Nephron (organoid): ENCODE measurements around the gene LRRC37A.
"Not testable (repeated sequence)": the region's sequence is repeated elsewhere in the genome, so short reads cannot be mapped to it uniquely, and the experiment has no call there.

Source experiments
- H3K27ac Mint-ChIP-seq, 3 experiments: 2 replicates each; pipeline ENCODE4 v1.8.0; 2020; ENCODE audit warnings: mixed read lengths in 3 of 3, mild to moderate bottlenecking in 2 of 3, moderate library complexity in 1 of 3
- H3K27me3 Mint-ChIP-seq: 2 replicates; pipeline ENCODE4 v1.8.0; 2021; ENCODE audit warnings: low read depth, mild to moderate bottlenecking, moderate library complexity, mixed read lengths
- H3K36me3 Mint-ChIP-seq: 2 replicates; pipeline ENCODE4 v1.8.0; 2020; ENCODE audit warnings: low read depth, mixed read lengths
- H3K4me1 Mint-ChIP-seq: 2 replicates; pipeline ENCODE4 v1.8.0; 2020; ENCODE audit warnings: mixed read lengths
- H3K4me3 Mint-ChIP-seq, 3 experiments: 2 replicates each; pipeline ENCODE4 v1.8.0; 2020; ENCODE audit warnings: mild to moderate bottlenecking in 3 of 3, mixed read lengths in 3 of 3, moderate library complexity in 2 of 3
- H3K9me3 Mint-ChIP-seq: 2 replicates; pipeline ENCODE4 v1.8.0; 2020; ENCODE audit warnings: mixed read lengths
- TF ChIP-seq, protein P1 (sequence below), 3 experiments: fragments of 200-600 bp; sonication (generic); IDR thresholded peaks; one replicate each; pipeline ENCODE4 v1.5.0; 2021; ENCODE audit warnings: antibody characterized with exemption in 3 of 3; ENCODE audit not compliant: unreplicated experiment in 3 of 3

The LRRC37A gene

GRCh38 chr17:46282635-46283034, 12.3 kb upstream of the LRRC37A start:
- H3K27ac Mint-ChIP-seq, H3K4me1 Mint-ChIP-seq, H3K4me3 Mint-ChIP-seq, H3K36me3 Mint-ChIP-seq, H3K27me3 Mint-ChIP-seq, H3K9me3 Mint-ChIP-seq: not testable (repeated sequence)

GRCh38 chr17:46284467-46284866, 10.5 kb upstream of the LRRC37A start:
- H3K27ac Mint-ChIP-seq, result peak overlapping the region in 1 of 3 experiments; percentile 43
- H3K4me3 Mint-ChIP-seq, H3K36me3 Mint-ChIP-seq, H3K27me3 Mint-ChIP-seq, H3K4me1 Mint-ChIP-seq, H3K9me3 Mint-ChIP-seq: not testable (repeated sequence)

- H3K36me3 Mint-ChIP-seq, H3K27ac Mint-ChIP-seq, H3K9me3 Mint-ChIP-seq, H3K27me3 Mint-ChIP-seq, H3K4me3 Mint-ChIP-seq, H3K4me1 Mint-ChIP-seq: not testable (repeated sequence)
These were observed 9.4 kb upstream of the LRRC37A start for GRCh38 chr17:46285500-46285899.

DNA sequence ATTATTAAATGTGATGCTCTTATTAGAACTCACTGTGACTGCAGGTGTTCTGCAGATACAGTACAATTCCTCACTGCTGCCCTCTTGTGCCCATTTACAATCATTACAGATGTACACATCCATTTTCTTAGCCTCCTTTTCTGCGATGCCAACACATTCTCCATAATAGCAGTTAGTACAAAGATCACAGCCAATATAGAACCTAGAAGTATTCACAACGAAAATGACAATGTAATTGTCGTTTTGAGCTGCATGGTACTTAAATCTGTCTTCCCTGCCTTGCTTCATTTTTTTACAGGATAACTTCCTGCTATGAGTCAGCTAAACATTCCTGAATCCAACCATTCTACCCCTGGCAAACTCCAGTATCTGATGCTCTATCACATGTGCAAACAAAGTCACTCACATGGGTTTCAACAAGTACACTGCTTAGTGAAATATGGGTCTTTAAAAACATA, 8.1 kb upstream of the LRRC37A start:
- TF ChIP-seq, protein P1, sequence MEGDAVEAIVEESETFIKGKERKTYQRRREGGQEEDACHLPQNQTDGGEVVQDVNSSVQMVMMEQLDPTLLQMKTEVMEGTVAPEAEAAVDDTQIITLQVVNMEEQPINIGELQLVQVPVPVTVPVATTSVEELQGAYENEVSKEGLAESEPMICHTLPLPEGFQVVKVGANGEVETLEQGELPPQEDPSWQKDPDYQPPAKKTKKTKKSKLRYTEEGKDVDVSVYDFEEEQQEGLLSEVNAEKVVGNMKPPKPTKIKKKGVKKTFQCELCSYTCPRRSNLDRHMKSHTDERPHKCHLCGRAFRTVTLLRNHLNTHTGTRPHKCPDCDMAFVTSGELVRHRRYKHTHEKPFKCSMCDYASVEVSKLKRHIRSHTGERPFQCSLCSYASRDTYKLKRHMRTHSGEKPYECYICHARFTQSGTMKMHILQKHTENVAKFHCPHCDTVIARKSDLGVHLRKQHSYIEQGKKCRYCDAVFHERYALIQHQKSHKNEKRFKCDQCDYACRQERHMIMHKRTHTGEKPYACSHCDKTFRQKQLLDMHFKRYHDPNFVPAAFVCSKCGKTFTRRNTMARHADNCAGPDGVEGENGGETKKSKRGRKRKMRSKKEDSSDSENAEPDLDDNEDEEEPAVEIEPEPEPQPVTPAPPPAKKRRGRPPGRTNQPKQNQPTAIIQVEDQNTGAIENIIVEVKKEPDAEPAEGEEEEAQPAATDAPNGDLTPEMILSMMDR (IDR thresholded peaks at IDR 0.05; ENCODE audit: unreplicated experiment in 3 of 3), result peak; percentile 83 to 90 (median 84)
- H3K4me3 Mint-ChIP-seq, result not testable (repeated sequence)

DNA sequence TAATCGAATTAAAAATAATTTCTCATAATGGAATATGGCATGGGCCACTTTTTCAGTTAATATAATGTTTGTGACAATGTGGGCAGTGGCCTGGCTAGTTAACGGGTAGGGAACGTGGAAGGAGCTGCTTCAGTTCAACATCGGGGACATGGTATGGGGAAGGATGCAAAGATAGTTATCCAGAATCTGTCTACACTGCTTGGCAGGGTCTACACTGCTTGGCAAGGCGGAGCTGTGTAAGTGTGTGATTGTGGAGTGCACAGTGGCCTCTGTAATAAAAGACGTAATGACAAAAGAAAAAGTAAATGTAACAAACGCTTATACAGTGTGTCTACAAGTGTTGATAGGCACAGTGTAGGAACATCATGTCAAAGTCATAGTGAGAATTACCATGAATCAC, 7.3 kb upstream of the LRRC37A start:
- not testable (repeated sequence) for H3K36me3 Mint-ChIP-seq, H3K4me3 Mint-ChIP-seq, H3K27ac Mint-ChIP-seq, H3K9me3 Mint-ChIP-seq, H3K27me3 Mint-ChIP-seq, H3K4me1 Mint-ChIP-seq

More for the DNA sequence above, 8.1 kb upstream of the LRRC37A start:
- H3K4me1 Mint-ChIP-seq, H3K36me3 Mint-ChIP-seq, H3K27ac Mint-ChIP-seq, H3K27me3 Mint-ChIP-seq, H3K9me3 Mint-ChIP-seq: not testable (repeated sequence)

DNA sequence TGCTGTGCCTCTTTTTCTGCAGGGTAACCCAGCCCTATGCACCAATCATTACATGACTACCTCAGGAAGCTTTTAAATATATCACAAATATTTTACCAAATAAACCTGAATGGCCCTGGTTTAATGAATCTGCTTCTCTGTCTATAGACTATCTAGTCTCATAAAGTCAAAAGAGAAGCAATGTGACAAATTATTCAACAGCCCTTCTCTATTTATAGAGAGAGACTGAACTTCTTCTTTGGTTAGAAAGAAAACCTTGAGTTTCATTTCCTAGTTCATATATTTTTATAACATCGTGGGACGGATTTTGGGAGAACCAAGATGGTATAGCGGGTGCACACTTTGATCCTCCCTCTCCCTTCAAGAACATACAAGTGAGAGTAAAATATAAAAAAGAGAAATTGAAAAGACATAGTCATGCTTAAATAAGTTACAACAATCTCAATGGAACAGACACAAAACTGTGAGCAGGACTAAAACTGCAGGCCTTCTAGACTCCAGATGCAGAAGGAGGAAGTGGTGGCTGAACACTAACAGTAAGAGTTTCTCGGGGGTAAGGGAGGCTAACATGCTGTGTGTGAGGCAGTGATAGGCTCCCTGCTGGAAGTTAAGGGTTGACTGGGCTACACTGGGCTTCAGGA, 3.9 kb upstream of the LRRC37A start:
- H3K36me3 Mint-ChIP-seq, H3K4me1 Mint-ChIP-seq, H3K9me3 Mint-ChIP-seq, H3K27me3 Mint-ChIP-seq: not testable (repeated sequence)
- peak overlapping the region; percentile 1 to 48 (median 11) for H3K4me3 Mint-ChIP-seq
- peak overlapping the region in 2 of 3 experiments; percentile 15 to 27 for H3K27ac Mint-ChIP-seq

- peak overlapping the region in 2 of 3 experiments; percentile 15 to 27 for H3K27ac Mint-ChIP-seq
- H3K27me3 Mint-ChIP-seq, H3K4me1 Mint-ChIP-seq, H3K36me3 Mint-ChIP-seq, H3K9me3 Mint-ChIP-seq: not testable (repeated sequence)
- peak overlapping the region in 2 of 3 experiments; percentile 1 to 48 for H3K4me3 Mint-ChIP-seq
These were observed 3.3 kb upstream of the LRRC37A start for GRCh38 chr17:46291618-46292017.

DNA sequence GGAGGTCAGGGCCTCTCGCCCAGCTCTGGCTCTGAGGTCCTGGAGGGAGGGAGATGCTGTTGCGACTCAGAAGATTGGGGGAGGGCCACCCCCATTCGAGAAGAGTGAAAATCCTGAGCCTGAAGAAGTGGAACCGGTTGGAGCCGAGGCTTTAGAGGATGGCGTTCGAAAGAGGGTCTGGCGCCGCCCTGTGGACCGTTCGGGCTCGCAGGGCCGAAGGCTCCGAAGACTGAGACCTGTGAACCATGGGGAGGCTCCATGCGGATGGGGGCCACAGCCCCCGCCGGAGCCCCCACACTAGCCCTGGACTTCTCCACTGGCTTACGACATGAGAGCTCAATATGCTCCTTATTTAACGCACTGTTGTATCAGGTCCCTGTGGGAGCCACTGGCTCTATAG, 46.3 kb downstream of the LRRC37A start:
- not testable (repeated sequence) for H3K4me1 Mint-ChIP-seq, H3K27me3 Mint-ChIP-seq, H3K36me3 Mint-ChIP-seq, H3K27ac Mint-ChIP-seq, H3K4me3 Mint-ChIP-seq, H3K9me3 Mint-ChIP-seq

DNA sequence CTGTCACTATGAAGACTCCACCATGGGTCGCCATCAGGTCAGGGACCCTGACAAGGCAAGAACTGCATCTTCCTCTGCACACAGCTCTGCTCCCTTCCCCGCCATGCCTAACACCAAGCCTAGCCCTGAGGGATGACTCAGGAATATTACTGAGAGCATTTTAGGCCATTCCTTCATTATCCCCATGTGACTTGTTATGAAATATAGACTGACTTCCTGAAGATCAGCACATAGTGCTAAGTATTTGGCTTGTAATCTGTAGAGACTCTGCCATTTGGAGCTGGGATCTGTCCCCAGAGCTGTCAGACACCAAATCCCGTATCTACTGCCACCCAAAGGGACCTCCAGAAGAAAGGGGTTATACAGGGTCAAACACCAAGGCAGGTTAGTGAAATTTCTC, 47.2 kb downstream of the LRRC37A start:
- H3K27ac Mint-ChIP-seq, H3K4me3 Mint-ChIP-seq, H3K9me3 Mint-ChIP-seq, H3K36me3 Mint-ChIP-seq, H3K4me1 Mint-ChIP-seq, H3K27me3 Mint-ChIP-seq: not testable (repeated sequence)

DNA sequence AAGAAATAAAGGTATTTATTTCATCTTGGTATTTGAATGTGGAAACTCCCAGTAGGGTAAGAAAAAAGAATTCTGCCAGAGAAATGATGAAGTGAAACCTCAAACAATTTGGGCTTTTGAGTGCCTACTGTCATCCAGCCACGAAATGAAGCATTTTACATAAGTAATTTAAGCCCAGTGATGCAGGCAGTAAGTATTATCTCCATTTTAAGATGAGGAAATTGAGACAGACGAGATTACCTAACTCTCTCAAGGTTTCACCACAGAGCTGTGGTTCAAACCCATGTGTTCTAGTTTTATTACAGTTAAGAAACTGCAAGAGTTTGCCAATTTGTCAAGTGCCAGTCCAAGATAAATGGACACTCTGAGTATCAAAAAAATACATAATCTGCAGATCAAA, 53.4 kb downstream of the LRRC37A start:
- H3K9me3 Mint-ChIP-seq, H3K36me3 Mint-ChIP-seq, H3K27me3 Mint-ChIP-seq, H3K4me1 Mint-ChIP-seq, H3K4me3 Mint-ChIP-seq, H3K27ac Mint-ChIP-seq: not testable (repeated sequence)

DNA sequence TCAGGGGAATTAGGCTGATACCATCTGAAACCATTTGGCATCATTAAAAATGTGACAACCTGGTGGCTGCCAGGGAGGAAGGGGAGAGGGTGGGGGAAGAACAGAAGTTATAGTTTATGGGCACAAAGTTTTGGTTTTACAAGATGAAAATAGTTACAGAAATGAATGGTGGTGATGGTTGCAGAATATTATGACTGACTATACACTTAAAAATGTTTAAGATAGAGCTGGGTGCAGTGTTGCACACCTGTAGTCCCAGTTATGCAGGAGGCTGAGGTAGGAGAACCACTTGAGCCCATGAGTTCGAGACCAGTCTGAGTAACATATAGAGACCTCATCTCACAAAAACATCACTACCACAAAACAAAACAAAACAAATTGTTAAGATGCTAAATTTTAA, 54.1 kb downstream of the LRRC37A start:
- H3K27me3 Mint-ChIP-seq, H3K4me1 Mint-ChIP-seq, H3K27ac Mint-ChIP-seq, H3K4me3 Mint-ChIP-seq, H3K9me3 Mint-ChIP-seq, H3K36me3 Mint-ChIP-seq: not testable (repeated sequence)

DNA sequence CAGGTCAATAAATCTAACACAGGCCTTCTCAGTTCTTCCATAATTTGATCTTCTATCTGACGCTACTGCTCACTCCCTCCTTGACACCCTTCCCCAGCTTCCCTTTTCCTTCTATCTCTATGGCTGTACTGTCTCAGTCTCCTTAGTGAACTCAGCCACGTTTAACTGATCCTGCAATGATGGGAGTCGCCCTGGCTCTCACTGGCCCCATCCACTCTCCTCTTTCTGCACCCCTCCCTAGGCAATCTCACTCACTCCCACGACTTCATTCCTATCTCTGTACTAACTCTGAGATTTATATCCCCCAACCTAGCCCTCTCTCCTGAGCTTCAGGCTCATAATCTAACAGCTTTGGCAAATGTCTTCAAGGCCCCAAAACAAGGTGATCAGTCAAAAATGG, 58.9 kb downstream of the LRRC37A start:
- not testable (repeated sequence) for H3K9me3 Mint-ChIP-seq, H3K27ac Mint-ChIP-seq, H3K36me3 Mint-ChIP-seq, H3K4me3 Mint-ChIP-seq, H3K4me1 Mint-ChIP-seq, H3K27me3 Mint-ChIP-seq

- H3K9me3 Mint-ChIP-seq, H3K27me3 Mint-ChIP-seq, H3K4me1 Mint-ChIP-seq, H3K4me3 Mint-ChIP-seq, H3K27ac Mint-ChIP-seq, H3K36me3 Mint-ChIP-seq: not testable (repeated sequence)
These were observed 66.3 kb downstream of the LRRC37A start for GRCh38 chr17:46361145-46361735.

GRCh38 chr17:46361755-46362154, 66.8 kb downstream of the LRRC37A start, which contains the start of gene ARL17B:
ARL17B (minus strand) TSS chr17:46361766; CDS start chr17:46358397, 3,369 bp downstream.
- H3K9me3 Mint-ChIP-seq, H3K36me3 Mint-ChIP-seq, H3K4me3 Mint-ChIP-seq, H3K4me1 Mint-ChIP-seq, H3K27ac Mint-ChIP-seq, H3K27me3 Mint-ChIP-seq: not testable (repeated sequence)

DNA sequence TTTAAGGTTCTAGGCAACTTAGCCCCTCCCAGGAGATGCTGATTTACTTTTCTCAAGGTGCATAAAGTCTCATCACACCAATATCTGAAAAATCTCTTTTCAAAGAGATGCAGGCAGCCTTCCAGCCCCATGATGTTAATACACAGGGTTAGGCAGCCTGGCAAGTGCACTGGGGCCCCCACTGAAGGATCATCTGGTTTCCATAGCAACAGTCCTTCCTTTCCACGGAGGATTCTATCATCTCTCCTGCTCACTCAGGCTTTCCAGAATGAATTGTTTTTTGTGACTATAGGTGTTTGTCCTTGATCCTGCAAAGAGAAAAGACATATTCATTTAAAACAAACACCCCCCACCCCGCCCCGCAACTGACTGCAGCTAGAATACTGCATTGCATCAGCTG, 72.6 kb downstream of the LRRC37A start:
- not testable (repeated sequence) for H3K27ac Mint-ChIP-seq, H3K36me3 Mint-ChIP-seq, H3K4me3 Mint-ChIP-seq, H3K9me3 Mint-ChIP-seq, H3K27me3 Mint-ChIP-seq, H3K4me1 Mint-ChIP-seq
